Prostate gland (tissue), 2 donors: ENCODE data around the gene GAP43.

Experiments
- CTCF ChIP-seq, 4 experiments: fragments of 200-600 bp in 2 of 4; fragments of 450-650 bp in 2 of 4; sonication (generic) in 2 of 4; IDR thresholded peaks; 1 replicate in 3 of 4; 2 replicates in 1 of 4; pipeline ENCODE4 v1.5.1; 2016 to 2019; ENCODE audit warnings: antibody characterized with exemption in 4 of 4, mild to moderate bottlenecking in 2 of 4, moderate library complexity in 2 of 4
- POLR2A ChIP-seq: fragments of 450-650 bp; IDR thresholded peaks from one replicate; pipeline ENCODE4 v1.6.1; 2016; ENCODE audit warnings: antibody characterized with exemption, mild to moderate bottlenecking

GRCh38 chr3:115611630-115612029 is 11.7 kb upstream of the GAP43 start:
- no peak for TF ChIP-seq POLR2A
- TF ChIP-seq CTCF (IDR thresholded peaks at IDR 0.05): no peak
